ENCODE results near the gene PLEK. TPM values are rescaled to one million over a fixed set of nuclear protein-coding genes. Genes with fewer than 3 reads are reported as not detected.

Gene PLEK
- total RNA-seq, 2 donors from 2014 or later = not detected

GRCh38 chr2:68362749-68363148, 2.3 kb upstream of the PLEK start:
- H3K27me3 ChIP-seq (ENCODE audit: control insufficient read depth, insufficient read depth, low read length, poor library complexity, severe bottlenecking) = no peaks in the 10 kb centered on the region

GRCh38 chr2:68363721-68364120, 1.4 kb upstream of the PLEK start:
- Mint-ChIP-seq H3K36me3 (ENCODE audit: low read depth) (no peaks in the 10 kb centered on the region), H3K27ac (no peak overlapping the region), H3K9me3 (no peaks in the 10 kb centered on the region), H3K27me3 (ENCODE audit: insufficient read depth) (peaks cover 9% of the 10 kb centered on the region), H3K4me1 (peaks cover 7% of the 10 kb centered on the region), H3K4me3 (no peak overlapping the region)
- Histone ChIP-seq H3K4me1 (ENCODE audit: control insufficient read depth, insufficient read depth, low read length) (no peaks in the 10 kb centered on the region), H3K27me3 (ENCODE audit: control insufficient read depth, insufficient read depth, low read length, poor library complexity, severe bottlenecking) (no peaks in the 10 kb centered on the region), H3K27ac (ENCODE audit: low read depth, low read length) (no peak overlapping the region), H3K36me3 (ENCODE audit: control insufficient read depth, insufficient read depth, low read length) (no peaks in the 10 kb centered on the region), H3K9ac (ENCODE audit: extremely low read depth, low read length, poor library complexity, severe bottlenecking) (no peak overlapping the region), H3K4me3 (ENCODE audit: low read length) (no peak overlapping the region), H3K9me3 (ENCODE audit: control insufficient read depth, low read length) (no peaks in the 10 kb centered on the region)
- no peak for TF ChIP-seq CTCF (conservative IDR thresholded peaks at IDR 0.05)
- DNase-seq = no peak
- WGBS, 2 experiments (ENCODE audit: insufficient coverage in 1 of 2, insufficient read length in 1 of 2) = 90 to 91% methylated on average over 4 of the region's 4 CpGs

More at GRCh38 chr2:68362749-68363148, 2.3 kb upstream of the PLEK start:
- no peaks in the 10 kb centered on the region for H3K36me3 Mint-ChIP-seq (ENCODE audit: low read depth)
- no peak overlapping the region for H3K27ac Mint-ChIP-seq
- no peak overlapping the region for H3K9ac ChIP-seq (ENCODE audit: extremely low read depth, low read length, poor library complexity, severe bottlenecking)
- 96 to 97% methylated on average over 7 of the region's 7 CpGs for WGBS, 2 experiments (ENCODE audit: insufficient coverage in 1 of 2, insufficient read length in 1 of 2)
- no peaks in the 10 kb centered on the region for H3K4me1 ChIP-seq (ENCODE audit: control insufficient read depth, insufficient read depth, low read length)
- no peak overlapping the region for H3K4me3 ChIP-seq (ENCODE audit: low read length)
- H3K36me3 ChIP-seq (ENCODE audit: control insufficient read depth, insufficient read depth, low read length) = no peaks in the 10 kb centered on the region
- H3K27ac ChIP-seq (ENCODE audit: low read depth, low read length) = no peak overlapping the region
- no peaks in the 10 kb centered on the region for H3K9me3 ChIP-seq (ENCODE audit: control insufficient read depth, low read length)
- DNase-seq = no peak
- H3K4me1 Mint-ChIP-seq = peaks cover 7% of the 10 kb centered on the region
- H3K27me3 Mint-ChIP-seq (ENCODE audit: insufficient read depth) = peaks cover 9% of the 10 kb centered on the region
- no peaks in the 10 kb centered on the region for H3K9me3 Mint-ChIP-seq
- H3K4me3 Mint-ChIP-seq = no peak overlapping the region
- no peak for TF ChIP-seq CTCF (conservative IDR thresholded peaks at IDR 0.05)

GRCh38 chr2:68366083-68366560, 1.0 kb downstream of the PLEK start:
- Mint-ChIP-seq H3K9me3 (no peaks in the 10 kb centered on the region), H3K36me3 (ENCODE audit: low read depth) (no peaks in the 10 kb centered on the region), H3K27me3 (ENCODE audit: insufficient read depth) (peaks cover 9% of the 10 kb centered on the region), H3K27ac (no peak overlapping the region), H3K4me1 (peaks cover 7% of the 10 kb centered on the region), H3K4me3 (no peak overlapping the region)
- 87 to 100% methylated on average over 2 to 3 of the region's 4 CpGs for WGBS, 2 experiments (ENCODE audit: insufficient coverage in 1 of 2, insufficient read length in 1 of 2)
- Histone ChIP-seq H3K4me3 (ENCODE audit: low read length) (no peak overlapping the region), H3K27ac (ENCODE audit: low read depth, low read length) (no peak overlapping the region), H3K27me3 (ENCODE audit: control insufficient read depth, insufficient read depth, low read length, poor library complexity, severe bottlenecking) (no peaks in the 10 kb centered on the region), H3K4me1 (ENCODE audit: control insufficient read depth, insufficient read depth, low read length) (no peaks in the 10 kb centered on the region), H3K9ac (ENCODE audit: extremely low read depth, low read length, poor library complexity, severe bottlenecking) (no peak overlapping the region), H3K9me3 (ENCODE audit: control insufficient read depth, low read length) (no peaks in the 10 kb centered on the region), H3K36me3 (ENCODE audit: control insufficient read depth, insufficient read depth, low read length) (no peaks in the 10 kb centered on the region)
- no peak for DNase-seq
- no peak for TF ChIP-seq CTCF (conservative IDR thresholded peaks at IDR 0.05)
